ENCODE results near the gene ORC2. TPM values are rescaled to one million over a fixed set of nuclear protein-coding genes. Genes with fewer than 3 reads are reported as not detected.

The ORC2 gene
- total RNA-seq, 1 donor from 2014 or later: 25.5 TPM

DNA sequence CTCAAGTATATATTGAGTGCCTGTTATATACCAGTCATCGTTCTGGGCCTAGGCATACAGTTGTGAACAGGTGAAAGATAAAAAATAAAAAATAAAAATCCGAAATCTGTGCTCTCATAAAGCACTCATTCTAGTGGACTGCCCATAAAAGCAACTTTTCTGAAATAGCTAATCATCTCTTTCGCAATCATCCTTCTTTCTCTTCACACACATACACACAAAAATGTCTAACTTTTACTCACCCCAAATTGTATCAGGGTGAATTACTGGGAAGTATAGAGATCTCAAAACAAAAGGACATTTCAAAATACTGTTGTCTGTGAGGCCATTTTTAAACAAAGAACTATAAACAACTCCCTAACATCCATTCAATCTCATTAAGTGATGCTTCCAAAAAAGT is 29.6 kb upstream of the ORC2 start:
- DNase-seq (ENCODE audit: low read depth) (no peak), FAIRE-seq (peak; percentile 29)
- Histone ChIP-seq H3K4me3 (ENCODE audit: insufficient read depth, low read depth, low read length) (no peak overlapping the region), H3K9ac (ENCODE audit: low read length) (no peak overlapping the region), H3K4me1 (ENCODE audit: insufficient read depth, low read length) (no peaks in the 10 kb centered on the region), H3K79me2 (ENCODE audit: insufficient read depth, low read length) (no peaks in the 10 kb centered on the region), H3K36me3 (ENCODE audit: insufficient read depth, low read length) (peaks cover 7% of the 10 kb centered on the region), H4K20me1 (ENCODE audit: insufficient read depth, low read length) (no peaks in the 10 kb centered on the region), H3K9me3 (ENCODE audit: insufficient read depth, low read depth, low read length) (no peaks in the 10 kb centered on the region), H2AFZ (ENCODE audit: low read depth, low read length) (no peak overlapping the region), H3K27ac (ENCODE audit: low read depth, low read length) (no peak overlapping the region), H3K27me3 (ENCODE audit: insufficient read depth, low read length) (no peaks in the 10 kb centered on the region), H3K4me2 (ENCODE audit: low read length) (no peak overlapping the region)
- Mint-ChIP-seq H3K4me3 (ENCODE audit: unreplicated experiment) (no peak overlapping the region), H3K27me3 (ENCODE audit: low read depth, unreplicated experiment) (no peaks in the 10 kb centered on the region), H3K9me3 (ENCODE audit: unreplicated experiment) (no peaks in the 10 kb centered on the region), H3K4me1 (ENCODE audit: low read depth, unreplicated experiment) (no peaks in the 10 kb centered on the region), H3K27ac (ENCODE audit: unreplicated experiment) (no peak overlapping the region), H3K36me3 (ENCODE audit: low read depth, unreplicated experiment) (peaks cover 10% of the 10 kb centered on the region)
- TF ChIP-seq, protein P1, sequence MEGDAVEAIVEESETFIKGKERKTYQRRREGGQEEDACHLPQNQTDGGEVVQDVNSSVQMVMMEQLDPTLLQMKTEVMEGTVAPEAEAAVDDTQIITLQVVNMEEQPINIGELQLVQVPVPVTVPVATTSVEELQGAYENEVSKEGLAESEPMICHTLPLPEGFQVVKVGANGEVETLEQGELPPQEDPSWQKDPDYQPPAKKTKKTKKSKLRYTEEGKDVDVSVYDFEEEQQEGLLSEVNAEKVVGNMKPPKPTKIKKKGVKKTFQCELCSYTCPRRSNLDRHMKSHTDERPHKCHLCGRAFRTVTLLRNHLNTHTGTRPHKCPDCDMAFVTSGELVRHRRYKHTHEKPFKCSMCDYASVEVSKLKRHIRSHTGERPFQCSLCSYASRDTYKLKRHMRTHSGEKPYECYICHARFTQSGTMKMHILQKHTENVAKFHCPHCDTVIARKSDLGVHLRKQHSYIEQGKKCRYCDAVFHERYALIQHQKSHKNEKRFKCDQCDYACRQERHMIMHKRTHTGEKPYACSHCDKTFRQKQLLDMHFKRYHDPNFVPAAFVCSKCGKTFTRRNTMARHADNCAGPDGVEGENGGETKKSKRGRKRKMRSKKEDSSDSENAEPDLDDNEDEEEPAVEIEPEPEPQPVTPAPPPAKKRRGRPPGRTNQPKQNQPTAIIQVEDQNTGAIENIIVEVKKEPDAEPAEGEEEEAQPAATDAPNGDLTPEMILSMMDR (IDR thresholded peaks at IDR 0.05; ENCODE audit: insufficient read depth, low read depth, low read length): no peak
- no peak for TF ChIP-seq EZH2 (IDR thresholded peaks at IDR 0.05; ENCODE audit: insufficient read depth, low read length)

DNA sequence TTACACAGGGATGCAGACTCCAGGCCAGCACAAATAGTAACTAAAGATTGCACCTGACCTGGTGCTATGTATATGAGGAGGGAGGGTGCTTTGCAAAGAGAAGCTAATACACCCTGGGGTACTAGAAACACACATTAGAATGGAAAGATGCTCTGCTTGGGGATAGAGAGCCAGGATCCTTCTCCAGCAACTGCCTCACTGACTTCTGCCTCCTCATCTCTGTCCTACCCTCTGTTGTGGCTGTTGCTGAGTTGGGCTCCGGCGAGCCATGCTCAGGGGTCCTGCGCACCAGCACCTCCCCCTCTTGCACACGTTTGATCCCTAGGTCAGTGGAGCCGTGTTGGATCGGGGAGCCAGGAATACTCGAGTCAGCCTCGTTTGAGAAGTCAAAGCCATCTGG is 23.7 kb upstream of the ORC2 start:
- no peak overlapping the region for H2AFZ ChIP-seq (ENCODE audit: low read depth, low read length)
- no peak overlapping the region for H3K4me3 ChIP-seq (ENCODE audit: insufficient read depth, low read depth, low read length)
- H3K27me3 Mint-ChIP-seq (ENCODE audit: low read depth, unreplicated experiment): no peaks in the 10 kb centered on the region
- H3K27ac ChIP-seq (ENCODE audit: low read depth, low read length): no peak overlapping the region
- peaks cover 12% of the 10 kb centered on the region for H3K4me1 ChIP-seq (ENCODE audit: insufficient read depth, low read length)
- no peak overlapping the region for H3K9ac ChIP-seq (ENCODE audit: low read length)
- H3K36me3 Mint-ChIP-seq (ENCODE audit: low read depth, unreplicated experiment): peaks cover 9% of the 10 kb centered on the region
- no peak overlapping the region for H3K4me2 ChIP-seq (ENCODE audit: low read length)
- FAIRE-seq (no peak), DNase-seq (ENCODE audit: low read depth) (no peak)
- no peak overlapping the region for H3K27ac Mint-ChIP-seq (ENCODE audit: unreplicated experiment)
- TF ChIP-seq EZH2 (IDR thresholded peaks at IDR 0.05; ENCODE audit: insufficient read depth, low read length): no peak
- TF ChIP-seq, protein P1 (IDR thresholded peaks at IDR 0.05; ENCODE audit: insufficient read depth, low read depth, low read length): no peak
- H3K4me3 Mint-ChIP-seq (ENCODE audit: unreplicated experiment): no peak overlapping the region
- peaks cover 16% of the 10 kb centered on the region for H3K36me3 ChIP-seq (ENCODE audit: insufficient read depth, low read length)
- H4K20me1 ChIP-seq (ENCODE audit: insufficient read depth, low read length): no peaks in the 10 kb centered on the region
- H3K9me3 Mint-ChIP-seq (ENCODE audit: unreplicated experiment): no peaks in the 10 kb centered on the region
- peaks cover 4% of the 10 kb centered on the region for H3K4me1 Mint-ChIP-seq (ENCODE audit: low read depth, unreplicated experiment)
- H3K27me3 ChIP-seq (ENCODE audit: insufficient read depth, low read length): no peaks in the 10 kb centered on the region
- H3K79me2 ChIP-seq (ENCODE audit: insufficient read depth, low read length): no peaks in the 10 kb centered on the region
- H3K9me3 ChIP-seq (ENCODE audit: insufficient read depth, low read depth, low read length): no peaks in the 10 kb centered on the region

DNA sequence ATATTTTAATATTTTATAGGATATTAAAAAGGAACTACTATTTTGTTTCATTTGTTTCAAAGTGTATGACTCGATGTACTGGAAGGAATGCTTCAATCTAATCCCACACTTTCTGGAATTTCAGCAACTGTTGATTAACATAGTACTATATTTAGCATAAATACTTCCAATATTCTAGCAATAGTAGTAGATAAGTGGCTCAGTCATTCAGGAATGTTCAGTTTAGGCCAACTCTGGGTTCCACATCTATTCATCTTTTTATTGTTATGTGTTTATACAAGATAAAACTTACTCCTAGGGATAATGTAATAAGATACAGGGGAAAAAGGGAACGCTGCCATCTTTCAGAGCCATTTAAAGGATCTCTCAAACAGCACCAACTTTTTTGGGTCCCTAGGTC is 22.3 kb upstream of the ORC2 start:
- peaks cover 4% of the 10 kb centered on the region for H3K4me1 Mint-ChIP-seq (ENCODE audit: low read depth, unreplicated experiment)
- no peaks in the 10 kb centered on the region for H3K27me3 ChIP-seq (ENCODE audit: insufficient read depth, low read length)
- H3K9me3 ChIP-seq (ENCODE audit: insufficient read depth, low read depth, low read length): no peaks in the 10 kb centered on the region
- peaks cover 12% of the 10 kb centered on the region for H3K4me1 ChIP-seq (ENCODE audit: insufficient read depth, low read length)
- no peak overlapping the region for H3K4me3 ChIP-seq (ENCODE audit: insufficient read depth, low read depth, low read length)
- peaks cover 6% of the 10 kb centered on the region for H3K36me3 Mint-ChIP-seq (ENCODE audit: low read depth, unreplicated experiment)
- H3K4me2 ChIP-seq (ENCODE audit: low read length): peak overlapping the region; percentile 14
- FAIRE-seq (peak; percentile 45), DNase-seq (ENCODE audit: low read depth) (peak; percentile 88)
- H3K4me3 Mint-ChIP-seq (ENCODE audit: unreplicated experiment): no peak overlapping the region
- peak overlapping the region; percentile 8 for H3K27ac Mint-ChIP-seq (ENCODE audit: unreplicated experiment)
- TF ChIP-seq, protein P1 (IDR thresholded peaks at IDR 0.05; ENCODE audit: insufficient read depth, low read depth, low read length): no peak
- no peak for TF ChIP-seq EZH2 (IDR thresholded peaks at IDR 0.05; ENCODE audit: insufficient read depth, low read length)
- no peaks in the 10 kb centered on the region for H3K27me3 Mint-ChIP-seq (ENCODE audit: low read depth, unreplicated experiment)
- H2AFZ ChIP-seq (ENCODE audit: low read depth, low read length): no peak overlapping the region
- no peak overlapping the region for H3K27ac ChIP-seq (ENCODE audit: low read depth, low read length)
- H3K79me2 ChIP-seq (ENCODE audit: insufficient read depth, low read length): no peaks in the 10 kb centered on the region
- H3K36me3 ChIP-seq (ENCODE audit: insufficient read depth, low read length): peaks cover 25% of the 10 kb centered on the region
- H4K20me1 ChIP-seq (ENCODE audit: insufficient read depth, low read length): no peaks in the 10 kb centered on the region
- H3K9me3 Mint-ChIP-seq (ENCODE audit: unreplicated experiment): no peaks in the 10 kb centered on the region
- H3K9ac ChIP-seq (ENCODE audit: low read length): no peak overlapping the region

Data from astrocyte (in vitro differentiated cells and primary cell).